Measurements from ENCODE around the gene CCNB3.

Gene CCNB3

GRCh38 chrX:50393902-50394301 lies 189.3 kb downstream of the CCNB3 start:
- no peak overlapping the region for H3K4me3 ChIP-seq (ENCODE audit: low read depth, low read length)
- TF ChIP-seq, protein P1, sequence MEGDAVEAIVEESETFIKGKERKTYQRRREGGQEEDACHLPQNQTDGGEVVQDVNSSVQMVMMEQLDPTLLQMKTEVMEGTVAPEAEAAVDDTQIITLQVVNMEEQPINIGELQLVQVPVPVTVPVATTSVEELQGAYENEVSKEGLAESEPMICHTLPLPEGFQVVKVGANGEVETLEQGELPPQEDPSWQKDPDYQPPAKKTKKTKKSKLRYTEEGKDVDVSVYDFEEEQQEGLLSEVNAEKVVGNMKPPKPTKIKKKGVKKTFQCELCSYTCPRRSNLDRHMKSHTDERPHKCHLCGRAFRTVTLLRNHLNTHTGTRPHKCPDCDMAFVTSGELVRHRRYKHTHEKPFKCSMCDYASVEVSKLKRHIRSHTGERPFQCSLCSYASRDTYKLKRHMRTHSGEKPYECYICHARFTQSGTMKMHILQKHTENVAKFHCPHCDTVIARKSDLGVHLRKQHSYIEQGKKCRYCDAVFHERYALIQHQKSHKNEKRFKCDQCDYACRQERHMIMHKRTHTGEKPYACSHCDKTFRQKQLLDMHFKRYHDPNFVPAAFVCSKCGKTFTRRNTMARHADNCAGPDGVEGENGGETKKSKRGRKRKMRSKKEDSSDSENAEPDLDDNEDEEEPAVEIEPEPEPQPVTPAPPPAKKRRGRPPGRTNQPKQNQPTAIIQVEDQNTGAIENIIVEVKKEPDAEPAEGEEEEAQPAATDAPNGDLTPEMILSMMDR (IDR thresholded peaks at IDR 0.05; ENCODE audit: low read depth, low read length), result no peak
- no peaks in the 10 kb centered on the region for H3K36me3 ChIP-seq
- H3K9me3 ChIP-seq, result no peaks in the 10 kb centered on the region
- DNase-seq, result no peak
- no peaks in the 10 kb centered on the region for H3K4me1 ChIP-seq
- no peaks in the 10 kb centered on the region for H3K27me3 ChIP-seq
